ENCODE measurements around the gene ZNF280C.

DNA sequence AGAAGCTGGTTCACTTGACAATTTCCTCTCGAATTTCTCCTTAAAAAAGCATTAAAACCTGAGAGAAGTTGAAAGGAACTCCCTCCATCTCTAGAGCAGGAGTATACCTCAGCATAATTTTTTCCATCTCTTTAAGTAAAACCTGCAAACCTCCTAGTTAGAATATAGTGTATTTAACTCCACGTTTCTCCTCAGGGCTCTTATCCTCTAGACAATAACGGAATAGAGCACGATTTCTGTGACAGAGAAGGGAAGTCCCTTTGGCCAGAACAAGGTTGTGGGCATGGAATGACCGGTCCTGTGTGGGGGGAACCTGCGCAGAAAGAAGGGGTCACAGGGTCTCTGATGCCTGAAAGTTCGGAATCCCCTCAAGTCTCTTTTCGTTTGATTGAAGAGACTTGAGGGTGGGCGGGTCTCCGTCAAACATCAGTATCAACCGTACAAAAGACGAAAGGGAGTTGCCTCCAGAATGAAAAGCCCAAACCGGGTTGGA lies 697 bp downstream of the ZNF280C start:
- TF ChIP-seq EZH2phosphoT487 (IDR thresholded peaks at IDR 0.05; ENCODE audit: low read depth, severe bottlenecking, unreplicated experiment) (no peak), EZH2 (IDR thresholded peaks at IDR 0.05; ENCODE audit: borderline replicate concordance) (no peak)
- TF ChIP-seq, protein P1, sequence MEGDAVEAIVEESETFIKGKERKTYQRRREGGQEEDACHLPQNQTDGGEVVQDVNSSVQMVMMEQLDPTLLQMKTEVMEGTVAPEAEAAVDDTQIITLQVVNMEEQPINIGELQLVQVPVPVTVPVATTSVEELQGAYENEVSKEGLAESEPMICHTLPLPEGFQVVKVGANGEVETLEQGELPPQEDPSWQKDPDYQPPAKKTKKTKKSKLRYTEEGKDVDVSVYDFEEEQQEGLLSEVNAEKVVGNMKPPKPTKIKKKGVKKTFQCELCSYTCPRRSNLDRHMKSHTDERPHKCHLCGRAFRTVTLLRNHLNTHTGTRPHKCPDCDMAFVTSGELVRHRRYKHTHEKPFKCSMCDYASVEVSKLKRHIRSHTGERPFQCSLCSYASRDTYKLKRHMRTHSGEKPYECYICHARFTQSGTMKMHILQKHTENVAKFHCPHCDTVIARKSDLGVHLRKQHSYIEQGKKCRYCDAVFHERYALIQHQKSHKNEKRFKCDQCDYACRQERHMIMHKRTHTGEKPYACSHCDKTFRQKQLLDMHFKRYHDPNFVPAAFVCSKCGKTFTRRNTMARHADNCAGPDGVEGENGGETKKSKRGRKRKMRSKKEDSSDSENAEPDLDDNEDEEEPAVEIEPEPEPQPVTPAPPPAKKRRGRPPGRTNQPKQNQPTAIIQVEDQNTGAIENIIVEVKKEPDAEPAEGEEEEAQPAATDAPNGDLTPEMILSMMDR (IDR thresholded peaks at IDR 0.05; ENCODE audit: poor library complexity): no peak
